ENCODE results near the gene TBC1D21. TPM values are rescaled to one million over a fixed set of nuclear protein-coding genes. Genes with fewer than 3 reads are reported as not detected.

Gene TBC1D21
- total and polyA plus RNA-seq, 10 of the 15 experiments (the other 5 are each of a cell fraction or from before 2014, with no cell fraction given), result not detected

DNA sequence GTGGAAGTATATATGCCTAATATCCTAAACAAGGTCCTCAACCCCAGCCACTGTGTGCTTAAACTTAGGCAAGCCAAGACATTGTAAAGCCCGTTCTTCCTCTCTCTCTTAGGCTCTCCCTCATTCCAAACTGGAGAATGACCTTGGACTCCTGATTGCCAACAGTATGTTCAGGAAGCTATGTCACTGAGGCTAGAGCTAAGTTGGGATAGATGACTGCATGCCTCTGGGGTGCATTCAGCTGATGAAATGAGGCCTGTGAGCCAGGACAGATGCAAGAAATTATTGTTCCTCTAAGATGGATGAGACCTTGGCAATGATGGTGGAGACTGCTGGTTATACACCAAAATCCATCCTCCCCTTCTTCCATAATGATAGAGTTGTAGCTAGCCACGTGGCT lies 27.9 kb upstream of the TBC1D21 start:
- Histone ChIP-seq H3K9me3 (replicated peaks; ENCODE audit: control insufficient read depth, insufficient read depth, low read length) (no peaks in the 10 kb centered on the region), H3K36me3 (ENCODE audit: control insufficient read depth in 2 of 2, insufficient read depth in 2 of 2, low read length in 1 of 2) (no peaks in the 10 kb centered on the region), H2AFZ (ENCODE audit: control insufficient read depth, low read depth, low read length) (no peak overlapping the region), H4K20me1 (ENCODE audit: control insufficient read depth, insufficient read depth) (no peaks in the 10 kb centered on the region), H3K4me2 (ENCODE audit: control insufficient read depth, insufficient read depth) (no peak overlapping the region), H3K79me2 (ENCODE audit: control insufficient read depth, insufficient read depth, low read length) (no peaks in the 10 kb centered on the region), H3K27me3 (replicated peaks in 1 of 2; ENCODE audit: control insufficient read depth in 2 of 2, insufficient read depth in 2 of 2, low read length in 1 of 2) (peaks cover 0 to 4% of the 10 kb centered on the region in 2 experiments; a peak in 3 of 4 replicates), H3K4me1 (ENCODE audit: control insufficient read depth, insufficient read depth, low read length) (no peaks in the 10 kb centered on the region), H3K4me3 (no peak overlapping the region), H3K27ac (ENCODE audit: control insufficient read depth, insufficient read depth) (no peak overlapping the region), H3K9ac (ENCODE audit: control insufficient read depth, insufficient read depth, low read length) (no peak overlapping the region)
- SMC1A ChIA-PET (ENCODE audit: uncharacterized antibody, unreplicated experiment), result no interaction called here
- in situ Hi-C loops (cut with MboI) (no loop called here), intact Hi-C loops (cut with micrococcal nuclease; ENCODE audit: unreplicated experiment) (no loop called here)
- CTCF ChIA-PET, result interaction anchor here (1.5 kb wide), 1 partner anchor 29 kb away, joined by 4 read pairs; no protein-coding TSS in a partner anchor
- RAD21 ChIA-PET (ENCODE audit: unreplicated experiment), result no interaction called here
- POLR2A ChIA-PET, result no interaction called here
- ATAC-seq (no peak), FAIRE-seq (no peak), DNase-seq (ENCODE audit: low read depth, low spot score) (no peak)
- WGBS (ENCODE audit: insufficient coverage, insufficient replicate concordance, low lambda C conversion rate, missing lambda C conversion rate), result 0% methylated on average over 2 of the region's 2 CpGs
- no TSS peak for BruUV-seq (replicated peaks)
- no peak for TF ChIP-seq NR2F1 (conservative IDR thresholded peaks at IDR 0.05)
- no peak for TF ChIP-seq PKNOX1 (IDR thresholded peaks at IDR 0.05)
- TF ChIP-seq, protein P1, sequence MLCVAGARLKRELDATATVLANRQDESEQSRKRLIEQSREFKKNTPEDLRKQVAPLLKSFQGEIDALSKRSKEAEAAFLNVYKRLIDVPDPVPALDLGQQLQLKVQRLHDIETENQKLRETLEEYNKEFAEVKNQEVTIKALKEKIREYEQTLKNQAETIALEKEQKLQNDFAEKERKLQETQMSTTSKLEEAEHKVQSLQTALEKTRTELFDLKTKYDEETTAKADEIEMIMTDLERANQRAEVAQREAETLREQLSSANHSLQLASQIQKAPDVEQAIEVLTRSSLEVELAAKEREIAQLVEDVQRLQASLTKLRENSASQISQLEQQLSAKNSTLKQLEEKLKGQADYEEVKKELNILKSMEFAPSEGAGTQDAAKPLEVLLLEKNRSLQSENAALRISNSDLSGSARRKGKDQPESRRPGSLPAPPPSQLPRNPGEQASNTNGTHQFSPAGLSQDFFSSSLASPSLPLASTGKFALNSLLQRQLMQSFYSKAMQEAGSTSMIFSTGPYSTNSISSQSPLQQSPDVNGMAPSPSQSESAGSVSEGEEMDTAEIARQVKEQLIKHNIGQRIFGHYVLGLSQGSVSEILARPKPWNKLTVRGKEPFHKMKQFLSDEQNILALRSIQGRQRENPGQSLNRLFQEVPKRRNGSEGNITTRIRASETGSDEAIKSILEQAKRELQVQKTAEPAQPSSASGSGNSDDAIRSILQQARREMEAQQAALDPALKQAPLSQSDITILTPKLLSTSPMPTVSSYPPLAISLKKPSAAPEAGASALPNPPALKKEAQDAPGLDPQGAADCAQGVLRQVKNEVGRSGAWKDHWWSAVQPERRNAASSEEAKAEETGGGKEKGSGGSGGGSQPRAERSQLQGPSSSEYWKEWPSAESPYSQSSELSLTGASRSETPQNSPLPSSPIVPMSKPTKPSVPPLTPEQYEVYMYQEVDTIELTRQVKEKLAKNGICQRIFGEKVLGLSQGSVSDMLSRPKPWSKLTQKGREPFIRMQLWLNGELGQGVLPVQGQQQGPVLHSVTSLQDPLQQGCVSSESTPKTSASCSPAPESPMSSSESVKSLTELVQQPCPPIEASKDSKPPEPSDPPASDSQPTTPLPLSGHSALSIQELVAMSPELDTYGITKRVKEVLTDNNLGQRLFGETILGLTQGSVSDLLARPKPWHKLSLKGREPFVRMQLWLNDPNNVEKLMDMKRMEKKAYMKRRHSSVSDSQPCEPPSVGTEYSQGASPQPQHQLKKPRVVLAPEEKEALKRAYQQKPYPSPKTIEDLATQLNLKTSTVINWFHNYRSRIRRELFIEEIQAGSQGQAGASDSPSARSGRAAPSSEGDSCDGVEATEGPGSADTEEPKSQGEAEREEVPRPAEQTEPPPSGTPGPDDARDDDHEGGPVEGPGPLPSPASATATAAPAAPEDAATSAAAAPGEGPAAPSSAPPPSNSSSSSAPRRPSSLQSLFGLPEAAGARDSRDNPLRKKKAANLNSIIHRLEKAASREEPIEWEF (IDR thresholded peaks at IDR 0.05; ENCODE audit: insufficient replicate concordance, low read depth, low read length), result no peak
- TF ChIP-seq ZNF274 (IDR thresholded peaks at IDR 0.05; ENCODE audit: insufficient read depth, insufficient read length), result no peak
- no peak for TF ChIP-seq NFYB (IDR thresholded peaks at IDR 0.05; ENCODE audit: insufficient read depth, low read depth, low read length)
- no peak for TF ChIP-seq ETV6 (conservative IDR thresholded peaks at IDR 0.05 in 1 of 2, IDR thresholded peaks at IDR 0.05 in 1 of 2; ENCODE audit: borderline replicate concordance in 1 of 2, low read depth in 1 of 2)
- no peak for TF ChIP-seq TCF3 (IDR thresholded peaks at IDR 0.05; ENCODE audit: borderline replicate concordance, insufficient read depth, low read depth, low read length)
- no peak for TF ChIP-seq BRCA1 (IDR thresholded peaks at IDR 0.05; ENCODE audit: low read depth, low read length)
- no peak for TF ChIP-seq SMAD5 (IDR thresholded peaks at IDR 0.05; ENCODE audit: low read depth)
- no peak for TF ChIP-seq CREM (IDR thresholded peaks at IDR 0.05; ENCODE audit: low read depth)
- no peak for TF ChIP-seq SMAD1 (IDR thresholded peaks at IDR 0.05; ENCODE audit: low read depth, partially characterized antibody)
- TF ChIP-seq ZBTB11 (CRISPR knock-in tag; IDR thresholded peaks at IDR 0.05), result no peak
- TF ChIP-seq, protein P2, sequence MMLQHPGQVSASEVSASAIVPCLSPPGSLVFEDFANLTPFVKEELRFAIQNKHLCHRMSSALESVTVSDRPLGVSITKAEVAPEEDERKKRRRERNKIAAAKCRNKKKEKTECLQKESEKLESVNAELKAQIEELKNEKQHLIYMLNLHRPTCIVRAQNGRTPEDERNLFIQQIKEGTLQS (IDR thresholded peaks at IDR 0.05; ENCODE audit: borderline replicate concordance, extremely low read depth, low read depth, low read length), result no peak
- TF ChIP-seq YBX1 (IDR thresholded peaks at IDR 0.05), result no peak
